ENCODE measurements around the gene ZNF280D.

The ZNF280D gene

DNA sequence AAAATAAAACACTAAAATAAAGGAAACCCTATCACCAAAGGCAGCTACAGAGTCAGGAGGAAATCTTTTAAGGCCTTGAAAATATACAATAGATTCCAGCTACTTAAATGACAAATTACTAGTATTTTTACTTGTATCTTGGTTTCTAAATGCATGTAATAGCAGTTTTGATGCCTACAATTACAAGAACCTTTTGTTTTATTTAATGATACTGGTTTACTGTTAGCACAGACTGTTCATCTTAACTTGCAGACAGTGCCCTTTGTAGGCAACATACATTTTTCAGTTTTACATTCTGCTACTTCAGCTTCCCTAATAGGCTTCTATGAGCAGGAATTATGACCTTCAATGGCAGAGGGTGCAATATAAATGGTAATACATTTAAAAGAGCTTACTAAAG is 54.1 kb downstream of the ZNF280D start:
- H3K4me1 ChIP-seq (ENCODE audit: insufficient read depth, insufficient read length): no peaks in the 10 kb centered on the region
- H3K9ac ChIP-seq (ENCODE audit: insufficient read length, low read depth): no peak overlapping the region
- TF ChIP-seq SUZ12 (IDR thresholded peaks at IDR 0.05; ENCODE audit: extremely low read depth, insufficient read depth, insufficient read length) (no peak), YY1 (IDR thresholded peaks at IDR 0.05; ENCODE audit: insufficient read depth, insufficient read length) (no peak), ZNF274 (IDR thresholded peaks at IDR 0.05; ENCODE audit: low read depth, low read length) (no peak)
- no peak overlapping the region for H3K4me3 ChIP-seq (ENCODE audit: insufficient read length, low read depth)
- no peaks in the 10 kb centered on the region for H3K27me3 ChIP-seq (ENCODE audit: insufficient read depth, insufficient read length)
- no peaks in the 10 kb centered on the region for H3K9me3 ChIP-seq (ENCODE audit: insufficient read depth, low read length)
- no peaks in the 10 kb centered on the region for H3K36me3 ChIP-seq (ENCODE audit: insufficient read depth, insufficient read length, low read length)
- DNase-seq (ENCODE audit: low read depth, low spot score): no peak

DNA sequence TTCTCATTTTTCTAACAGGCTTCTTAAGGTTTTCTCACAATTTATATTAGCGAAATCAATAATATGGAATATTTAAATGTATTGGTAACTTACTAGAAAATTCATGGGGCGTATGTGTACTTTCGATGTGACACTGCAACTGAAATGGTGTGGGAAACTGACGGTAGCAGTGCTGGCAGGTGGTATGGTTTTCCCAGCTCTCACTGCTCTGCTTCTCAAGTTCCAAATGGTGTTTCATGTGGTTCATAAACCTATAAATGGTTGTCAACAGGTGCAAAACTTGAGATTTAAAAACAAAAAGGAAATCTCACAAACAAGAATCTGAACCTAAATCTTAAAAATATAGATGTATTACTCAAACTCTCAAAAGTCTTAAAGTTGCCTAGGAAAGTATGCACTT is 54.7 kb downstream of the ZNF280D start:
- DNase-seq (ENCODE audit: low read depth, low spot score): no peak
- Histone ChIP-seq H3K9me3 (ENCODE audit: insufficient read depth, low read length) (no peaks in the 10 kb centered on the region), H3K4me3 (ENCODE audit: insufficient read length, low read depth) (no peak overlapping the region), H3K4me1 (ENCODE audit: insufficient read depth, insufficient read length) (no peaks in the 10 kb centered on the region), H3K36me3 (ENCODE audit: insufficient read depth, insufficient read length, low read length) (no peaks in the 10 kb centered on the region), H3K27me3 (ENCODE audit: insufficient read depth, insufficient read length) (no peaks in the 10 kb centered on the region), H3K9ac (ENCODE audit: insufficient read length, low read depth) (no peak overlapping the region)
- no peak for TF ChIP-seq ZNF274 (IDR thresholded peaks at IDR 0.05; ENCODE audit: low read depth, low read length)
- no peak for TF ChIP-seq SUZ12 (IDR thresholded peaks at IDR 0.05; ENCODE audit: extremely low read depth, insufficient read depth, insufficient read length)
- no peak for TF ChIP-seq YY1 (IDR thresholded peaks at IDR 0.05; ENCODE audit: insufficient read depth, insufficient read length)

DNA sequence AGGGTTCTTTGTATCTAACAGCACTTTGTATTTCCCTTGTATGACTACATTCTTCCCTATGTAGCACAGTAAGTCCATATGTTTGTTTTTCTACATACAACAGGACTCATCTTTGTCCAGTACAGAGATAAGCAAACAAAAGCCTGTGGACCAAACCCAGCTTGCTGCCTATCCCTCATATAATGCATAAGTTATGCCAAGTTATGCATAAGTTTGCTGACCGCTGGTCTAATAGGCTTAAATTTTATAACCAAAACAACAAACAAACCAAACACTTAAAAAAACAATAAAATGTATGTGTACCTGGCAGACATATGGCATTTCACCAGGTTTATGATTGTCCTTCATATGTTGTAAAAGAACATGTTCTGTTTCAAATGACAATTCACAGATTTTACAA is 56.0 kb downstream of the ZNF280D start:
- no peak for TF ChIP-seq SUZ12 (IDR thresholded peaks at IDR 0.05; ENCODE audit: extremely low read depth, insufficient read depth, insufficient read length)
- no peak for TF ChIP-seq YY1 (IDR thresholded peaks at IDR 0.05; ENCODE audit: insufficient read depth, insufficient read length)
- no peak for TF ChIP-seq ZNF274 (IDR thresholded peaks at IDR 0.05; ENCODE audit: low read depth, low read length)
- DNase-seq (ENCODE audit: low read depth, low spot score): no peak
- Histone ChIP-seq H3K36me3 (ENCODE audit: insufficient read depth, insufficient read length, low read length) (no peaks in the 10 kb centered on the region), H3K9me3 (ENCODE audit: insufficient read depth, low read length) (no peaks in the 10 kb centered on the region), H3K27me3 (ENCODE audit: insufficient read depth, insufficient read length) (no peaks in the 10 kb centered on the region), H3K4me1 (ENCODE audit: insufficient read depth, insufficient read length) (no peaks in the 10 kb centered on the region), H3K9ac (ENCODE audit: insufficient read length, low read depth) (no peak overlapping the region), H3K4me3 (ENCODE audit: insufficient read length, low read depth) (no peak overlapping the region)

DNA sequence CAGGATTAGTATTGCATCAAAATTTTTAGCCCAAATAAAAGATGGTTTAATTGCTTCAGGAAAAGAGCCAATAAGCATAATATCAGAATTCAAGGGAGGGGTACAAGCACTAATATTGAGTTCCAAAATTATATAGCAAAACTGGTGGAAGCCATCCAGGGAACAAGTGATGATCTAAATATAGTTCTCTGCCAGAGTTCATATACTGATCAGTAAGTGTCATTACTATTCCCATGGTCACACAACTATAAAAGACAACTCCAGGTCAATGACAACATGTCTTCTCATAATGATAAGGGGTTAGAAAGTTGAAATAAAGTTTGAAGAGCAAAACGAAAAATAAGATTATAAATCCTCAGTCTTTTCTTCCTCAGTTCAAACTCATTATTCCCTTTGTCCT is 57.4 kb downstream of the ZNF280D start:
- no peaks in the 10 kb centered on the region for H3K27me3 ChIP-seq (ENCODE audit: insufficient read depth, insufficient read length)
- TF ChIP-seq ZNF274 (IDR thresholded peaks at IDR 0.05; ENCODE audit: low read depth, low read length): no peak
- TF ChIP-seq SUZ12 (IDR thresholded peaks at IDR 0.05; ENCODE audit: extremely low read depth, insufficient read depth, insufficient read length): no peak
- TF ChIP-seq YY1 (IDR thresholded peaks at IDR 0.05; ENCODE audit: insufficient read depth, insufficient read length): no peak
- no peaks in the 10 kb centered on the region for H3K36me3 ChIP-seq (ENCODE audit: insufficient read depth, insufficient read length, low read length)
- DNase-seq (ENCODE audit: low read depth, low spot score): no peak
- H3K4me1 ChIP-seq (ENCODE audit: insufficient read depth, insufficient read length): no peaks in the 10 kb centered on the region
- H3K9me3 ChIP-seq (ENCODE audit: insufficient read depth, low read length): no peaks in the 10 kb centered on the region
- no peak overlapping the region for H3K4me3 ChIP-seq (ENCODE audit: insufficient read length, low read depth)
- no peak overlapping the region for H3K9ac ChIP-seq (ENCODE audit: insufficient read length, low read depth)

DNA sequence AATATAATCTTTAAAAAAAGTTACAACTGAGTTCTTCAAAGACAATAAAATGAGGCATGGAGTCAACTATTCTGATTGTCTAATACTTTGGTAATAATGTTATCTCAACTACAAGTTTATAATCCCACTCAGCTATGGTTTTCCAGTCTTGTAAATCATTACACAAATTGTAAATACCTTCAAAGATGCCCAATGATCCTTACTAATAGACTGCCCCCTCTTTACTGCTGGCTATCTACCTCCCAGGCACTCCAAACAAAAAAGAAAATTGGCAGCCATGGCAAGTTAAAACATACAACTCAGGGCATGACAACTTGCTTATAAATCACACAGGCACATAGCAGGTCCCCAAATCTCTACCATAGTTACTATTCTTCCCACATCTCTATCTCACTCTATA is 58.5 kb downstream of the ZNF280D start:
- H3K9me3 ChIP-seq (ENCODE audit: insufficient read depth, low read length): no peaks in the 10 kb centered on the region
- H3K4me1 ChIP-seq (ENCODE audit: insufficient read depth, insufficient read length): no peaks in the 10 kb centered on the region
- H3K9ac ChIP-seq (ENCODE audit: insufficient read length, low read depth): no peak overlapping the region
- H3K4me3 ChIP-seq (ENCODE audit: insufficient read length, low read depth): no peak overlapping the region
- no peaks in the 10 kb centered on the region for H3K36me3 ChIP-seq (ENCODE audit: insufficient read depth, insufficient read length, low read length)
- TF ChIP-seq YY1 (IDR thresholded peaks at IDR 0.05; ENCODE audit: insufficient read depth, insufficient read length) (no peak), ZNF274 (IDR thresholded peaks at IDR 0.05; ENCODE audit: low read depth, low read length) (no peak), SUZ12 (IDR thresholded peaks at IDR 0.05; ENCODE audit: extremely low read depth, insufficient read depth, insufficient read length) (no peak)
- no peak for DNase-seq (ENCODE audit: low read depth, low spot score)
- H3K27me3 ChIP-seq (ENCODE audit: insufficient read depth, insufficient read length): no peaks in the 10 kb centered on the region

DNA sequence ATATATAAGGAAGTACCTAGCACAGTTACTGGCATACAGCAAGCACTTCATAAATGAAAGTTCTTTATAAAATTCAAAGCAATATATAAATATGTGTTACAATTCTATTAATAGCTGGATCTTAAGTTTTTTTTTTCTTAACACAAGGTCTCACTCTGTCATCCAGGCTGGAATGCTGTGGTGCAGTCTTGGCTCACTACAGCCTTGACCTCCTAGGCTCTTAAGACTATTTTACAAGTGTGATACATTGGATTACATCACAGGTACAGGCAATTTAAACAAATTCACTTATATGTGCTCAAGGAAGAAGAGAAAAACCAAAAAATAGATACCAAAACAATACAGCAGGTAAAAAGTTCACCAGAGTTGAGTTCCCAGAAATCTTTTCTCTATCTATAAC is 60.6 kb downstream of the ZNF280D start:
- Histone ChIP-seq H3K9ac (ENCODE audit: insufficient read length, low read depth) (no peak overlapping the region), H3K27me3 (ENCODE audit: insufficient read depth, insufficient read length) (no peaks in the 10 kb centered on the region), H3K36me3 (ENCODE audit: insufficient read depth, insufficient read length, low read length) (no peaks in the 10 kb centered on the region), H3K9me3 (ENCODE audit: insufficient read depth, low read length) (no peaks in the 10 kb centered on the region), H3K4me3 (ENCODE audit: insufficient read length, low read depth) (no peak overlapping the region), H3K4me1 (ENCODE audit: insufficient read depth, insufficient read length) (no peaks in the 10 kb centered on the region)
- TF ChIP-seq SUZ12 (IDR thresholded peaks at IDR 0.05; ENCODE audit: extremely low read depth, insufficient read depth, insufficient read length) (no peak), YY1 (IDR thresholded peaks at IDR 0.05; ENCODE audit: insufficient read depth, insufficient read length) (no peak), ZNF274 (IDR thresholded peaks at IDR 0.05; ENCODE audit: low read depth, low read length) (no peak)
- no peak for DNase-seq (ENCODE audit: low read depth, low spot score)

DNA sequence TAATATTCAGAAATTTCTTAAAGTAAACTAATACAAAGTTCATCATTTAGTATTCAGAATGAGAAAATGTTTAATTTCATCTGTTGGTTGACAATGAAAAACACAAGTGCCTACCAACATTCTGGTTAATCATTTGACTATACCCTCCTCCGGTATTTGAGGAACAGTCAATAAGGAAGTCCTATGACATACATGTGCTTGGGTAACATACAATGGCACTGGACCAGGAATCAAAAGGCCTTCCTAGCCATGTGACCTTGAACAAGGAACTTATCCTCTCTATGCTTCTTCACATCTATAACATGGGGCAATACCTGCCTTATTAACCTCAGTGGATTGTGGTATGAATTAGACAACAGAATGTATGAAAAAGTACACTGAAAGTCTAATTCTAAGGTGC is 65.8 kb downstream of the ZNF280D start:
- H3K9ac ChIP-seq (ENCODE audit: insufficient read length, low read depth): no peak overlapping the region
- H3K4me1 ChIP-seq (ENCODE audit: insufficient read depth, insufficient read length): no peaks in the 10 kb centered on the region
- no peak overlapping the region for H3K4me3 ChIP-seq (ENCODE audit: insufficient read length, low read depth)
- no peaks in the 10 kb centered on the region for H3K27me3 ChIP-seq (ENCODE audit: insufficient read depth, insufficient read length)
- no peaks in the 10 kb centered on the region for H3K9me3 ChIP-seq (ENCODE audit: insufficient read depth, low read length)
- DNase-seq (ENCODE audit: low read depth, low spot score): no peak
- no peaks in the 10 kb centered on the region for H3K36me3 ChIP-seq (ENCODE audit: insufficient read depth, insufficient read length, low read length)
- no peak for TF ChIP-seq ZNF274 (IDR thresholded peaks at IDR 0.05; ENCODE audit: low read depth, low read length)
- no peak for TF ChIP-seq SUZ12 (IDR thresholded peaks at IDR 0.05; ENCODE audit: extremely low read depth, insufficient read depth, insufficient read length)

DNA sequence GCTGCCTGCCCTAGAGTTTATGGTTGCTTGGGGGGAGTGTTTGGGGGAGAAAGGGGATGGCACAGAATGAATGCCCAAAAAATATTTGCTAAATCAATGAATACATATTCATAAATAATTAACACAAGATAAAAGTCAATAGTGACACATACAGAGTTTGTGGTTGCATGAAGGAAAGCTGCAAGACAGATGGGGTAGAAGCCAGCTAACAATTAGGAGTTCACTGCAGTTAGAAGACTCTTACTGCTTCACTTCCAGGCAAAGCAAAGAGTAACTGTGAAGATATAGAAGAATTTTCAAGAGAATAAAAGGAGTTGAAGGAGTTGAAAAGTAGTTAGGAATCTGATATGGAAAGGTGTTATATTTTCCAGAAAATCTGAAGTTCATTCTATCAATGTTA is 72.4 kb downstream of the ZNF280D start:
- DNase-seq (ENCODE audit: low read depth, low spot score): no peak
- TF ChIP-seq YY1 (IDR thresholded peaks at IDR 0.05; ENCODE audit: insufficient read depth, insufficient read length): no peak
- no peak for TF ChIP-seq SUZ12 (IDR thresholded peaks at IDR 0.05; ENCODE audit: extremely low read depth, insufficient read depth, insufficient read length)
- no peak for TF ChIP-seq ZNF274 (IDR thresholded peaks at IDR 0.05; ENCODE audit: low read depth, low read length)
- Histone ChIP-seq H3K36me3 (ENCODE audit: insufficient read depth, insufficient read length, low read length) (no peaks in the 10 kb centered on the region), H3K4me1 (ENCODE audit: insufficient read depth, insufficient read length) (no peaks in the 10 kb centered on the region), H3K9me3 (ENCODE audit: insufficient read depth, low read length) (no peaks in the 10 kb centered on the region), H3K27me3 (ENCODE audit: insufficient read depth, insufficient read length) (no peaks in the 10 kb centered on the region), H3K9ac (ENCODE audit: insufficient read length, low read depth) (no peak overlapping the region), H3K4me3 (ENCODE audit: insufficient read length, low read depth) (no peak overlapping the region)
